Skeletal muscle cell (primary cell): ENCODE measurements around the gene VPS41.
"Not testable (repeated sequence)": the region's sequence is repeated elsewhere in the genome, so short reads cannot be mapped to it uniquely, and the experiment has no call there.

Source experiments
- DNase-seq: peaks from one replicate; pipeline ENCODE4 v3.0.0-alpha.2; 2010; ENCODE audit warnings: low read depth
- H3K4me3 ChIP-seq: 2 replicates; pipeline ENCODE4 v1.5.1; 2011; ENCODE audit warnings: low read depth, mild to moderate bottlenecking, control low read depth, low read length, moderate library complexity

The VPS41 gene

GRCh38 chr7:38863601-38864291 lies 45.2 kb downstream of the VPS41 start:
- no peak for DNase-seq
- no peak overlapping the region for H3K4me3 ChIP-seq

DNA sequence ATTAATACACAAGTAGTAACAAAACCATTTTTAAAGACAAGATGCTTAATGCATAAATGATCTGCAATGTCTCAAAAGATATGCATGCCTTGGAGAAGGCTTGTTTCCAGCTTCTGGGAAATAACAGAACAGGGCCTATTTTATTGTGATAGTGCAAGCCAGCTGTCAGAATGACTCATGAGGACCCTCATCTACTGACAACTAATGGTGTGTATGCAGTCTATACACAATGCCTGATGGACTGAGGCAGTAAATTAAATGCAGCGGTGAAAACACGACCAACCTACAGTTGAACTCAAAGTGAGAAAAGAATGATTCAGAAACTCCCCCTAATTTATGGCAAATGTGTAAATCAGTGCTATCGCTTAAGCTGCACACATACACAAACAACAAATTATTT lies 46.3 kb downstream of the VPS41 start:
- no peak for DNase-seq
- H3K4me3 ChIP-seq = no peak overlapping the region

DNA sequence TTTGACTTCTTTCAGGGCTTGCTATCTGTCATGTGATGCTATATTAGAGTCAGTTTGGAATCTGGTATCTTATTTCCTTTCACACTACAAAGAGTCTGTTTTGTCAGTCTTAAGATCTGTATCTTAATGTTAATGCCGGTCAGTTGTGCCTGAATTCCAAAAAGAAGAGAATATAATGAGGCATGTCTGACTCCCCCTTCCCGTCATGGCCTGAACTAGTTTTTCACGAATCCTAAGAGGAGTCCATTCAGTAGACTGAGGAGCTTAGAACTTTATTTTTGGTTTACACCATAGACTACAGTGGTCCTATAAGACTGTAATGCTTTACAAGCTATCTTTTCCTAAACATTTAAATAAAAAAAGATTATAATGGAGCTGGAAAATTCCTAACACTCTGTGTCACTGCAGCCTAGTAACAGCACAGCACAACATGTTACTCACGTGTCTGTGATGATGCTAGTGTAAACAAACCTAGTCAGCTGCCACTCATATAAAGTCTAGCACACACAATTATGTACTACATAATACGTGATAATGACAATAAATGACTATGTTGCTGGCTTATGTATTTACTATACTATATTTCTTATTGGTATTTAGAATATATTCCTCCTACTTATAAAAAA lies 50.6 kb downstream of the VPS41 start:
- DNase-seq = peak; percentile 5
- no peak overlapping the region for H3K4me3 ChIP-seq

DNA sequence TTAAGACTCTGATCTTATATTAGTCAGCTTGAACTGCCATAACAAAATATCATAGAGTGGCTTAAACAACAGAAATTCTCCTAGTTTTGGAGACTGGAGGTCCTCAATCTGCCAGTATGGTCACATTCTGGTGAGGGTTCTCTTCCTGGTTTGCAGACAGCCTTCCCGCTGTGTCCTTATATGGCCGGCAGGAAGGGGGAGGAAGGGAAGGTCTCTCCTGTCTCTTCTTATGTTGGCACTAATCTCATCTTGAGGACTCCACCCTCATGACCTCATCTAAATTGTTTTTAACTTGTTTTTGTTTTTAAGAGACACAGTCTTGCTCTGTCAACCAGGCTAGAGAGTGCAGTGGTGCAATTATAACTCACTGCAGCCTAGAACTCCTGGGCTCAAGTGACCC lies 53.1 kb downstream of the VPS41 start:
- no peak for DNase-seq
- H3K4me3 ChIP-seq = no peak overlapping the region

DNA sequence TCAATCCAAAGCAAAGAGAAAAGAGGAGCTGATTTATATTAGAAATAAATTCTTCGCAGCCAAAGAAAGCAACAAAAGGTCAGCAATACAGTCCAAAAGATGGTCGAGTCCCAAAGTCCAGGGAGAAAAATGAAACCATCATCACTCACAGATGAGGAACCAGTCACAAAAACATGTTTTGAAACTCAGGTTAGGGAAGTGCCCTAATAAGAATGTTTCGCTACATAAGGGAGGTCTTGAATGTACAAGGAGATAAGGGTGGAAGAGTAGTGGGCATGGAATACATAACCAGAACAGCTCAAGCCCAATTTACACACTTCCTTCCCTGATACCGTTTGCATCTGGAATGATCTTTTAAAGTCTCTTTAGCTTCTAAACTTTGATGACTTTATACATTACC lies 53.6 kb downstream of the VPS41 start:
- no peak for DNase-seq
- no peak overlapping the region for H3K4me3 ChIP-seq

DNA sequence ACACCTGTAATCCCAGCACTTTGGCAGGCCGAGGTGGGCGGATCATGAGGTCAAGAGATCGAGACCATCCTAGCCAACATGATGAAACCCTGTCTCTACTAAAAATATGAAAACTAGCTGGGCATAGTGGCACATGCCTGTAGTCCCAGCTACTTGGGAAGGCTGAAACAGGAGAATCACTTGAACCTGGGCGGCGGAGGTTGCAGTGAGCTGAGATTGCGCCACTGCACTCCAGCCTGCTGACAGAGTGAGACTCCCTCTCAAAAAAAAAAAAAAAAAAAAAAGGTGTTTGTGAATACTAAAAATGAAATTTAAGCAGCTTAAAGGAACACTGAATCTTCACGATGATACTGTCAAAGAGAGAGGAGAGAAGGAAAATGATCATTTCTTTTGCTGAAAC lies 54.0 kb downstream of the VPS41 start:
- DNase-seq, H3K4me3 ChIP-seq: not testable (repeated sequence)

DNA sequence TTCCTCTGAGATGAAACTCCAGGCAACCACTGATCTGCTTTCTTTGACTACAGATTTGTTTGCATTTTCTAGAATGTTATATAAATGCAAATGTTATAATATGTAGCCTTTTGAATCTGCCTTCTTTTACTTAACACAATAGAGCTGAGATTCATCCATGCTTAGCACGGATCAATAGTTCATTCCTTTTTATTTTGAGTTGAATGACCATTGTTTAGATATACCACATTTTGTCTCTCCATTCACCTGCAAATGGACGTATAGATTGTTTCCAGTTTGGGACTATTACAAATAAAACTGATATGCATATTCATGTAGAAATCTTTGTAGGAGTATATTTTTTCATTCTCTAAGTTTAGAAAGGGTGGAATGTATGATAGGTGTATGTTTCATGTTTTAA lies 57.7 kb downstream of the VPS41 start:
- no peak for DNase-seq
- no peak overlapping the region for H3K4me3 ChIP-seq

GRCh38 chr7:38846280-38846679 lies 62.7 kb downstream of the VPS41 start:
- no peak for DNase-seq
- no peak overlapping the region for H3K4me3 ChIP-seq

DNA sequence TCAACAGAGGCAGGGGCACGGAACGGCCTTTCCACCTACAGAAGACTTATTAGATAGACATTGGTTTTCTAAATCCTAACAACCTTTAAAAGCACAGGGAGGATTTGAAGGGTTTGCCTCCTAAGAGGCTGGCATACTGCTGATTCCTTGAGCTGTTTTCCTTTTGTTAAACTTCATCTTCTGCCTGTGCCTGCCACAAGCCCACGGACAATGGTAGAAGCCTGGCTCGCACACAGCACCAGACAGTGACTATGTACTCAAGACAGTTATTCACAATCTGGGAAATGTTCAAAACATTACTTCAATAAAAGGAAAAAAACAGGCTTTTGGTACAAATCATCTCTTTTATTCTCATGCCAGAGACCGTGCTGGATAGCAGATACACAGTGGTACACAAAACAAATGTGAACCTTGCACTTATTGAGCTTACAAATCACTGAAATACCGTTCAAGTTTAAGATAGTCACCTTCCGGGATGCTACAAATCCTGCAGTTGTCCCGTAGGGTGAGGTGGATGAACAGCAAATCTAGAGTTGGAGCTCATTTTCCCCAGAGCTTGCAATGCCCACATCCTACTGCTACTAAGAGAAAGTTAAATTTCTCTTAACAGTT lies 63.9 kb downstream of the VPS41 start:
- H3K4me3 ChIP-seq = no peak overlapping the region
- no peak for DNase-seq

GRCh38 chr7:38842746-38843145 lies 66.2 kb downstream of the VPS41 start:
- no peak overlapping the region for H3K4me3 ChIP-seq
- no peak for DNase-seq

GRCh38 chr7:38840736-38841460 lies 68.1 kb downstream of the VPS41 start:
- H3K4me3 ChIP-seq = no peak overlapping the region
- peak; percentile 47 for DNase-seq

GRCh38 chr7:38839851-38840250 lies 69.1 kb downstream of the VPS41 start:
- no peak for DNase-seq
- no peak overlapping the region for H3K4me3 ChIP-seq

DNA sequence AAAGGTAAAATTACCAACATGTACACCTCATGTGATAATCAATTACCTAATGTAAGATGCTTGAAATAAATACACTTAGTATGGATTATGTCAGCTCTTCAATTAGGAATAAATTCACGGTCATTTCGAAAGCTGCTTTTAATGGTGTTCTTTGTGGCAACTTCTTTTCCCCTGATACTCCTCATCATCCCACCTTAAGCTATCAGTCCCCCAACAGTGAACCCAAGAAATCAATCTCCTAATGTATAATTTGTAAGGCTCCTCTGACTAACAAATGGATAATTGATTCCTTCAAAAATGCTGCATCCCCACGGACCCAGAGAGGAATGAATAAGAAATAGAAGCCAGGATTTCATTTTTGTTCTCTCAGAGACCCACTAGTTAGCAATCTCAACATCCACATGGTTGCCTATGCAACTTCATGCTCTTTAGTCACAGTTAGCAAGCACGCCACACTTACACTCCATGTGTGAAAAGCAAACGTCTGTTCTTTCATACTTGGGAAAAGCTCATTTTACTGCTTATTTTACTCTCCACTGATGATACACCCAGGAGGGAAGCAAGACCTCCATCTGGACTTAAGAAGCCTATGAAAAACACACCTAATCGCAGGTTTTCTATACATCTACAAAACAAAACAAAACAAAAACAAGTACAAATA lies 70.1 kb downstream of the VPS41 start:
- no peak overlapping the region for H3K4me3 ChIP-seq
- DNase-seq = no peak

DNA sequence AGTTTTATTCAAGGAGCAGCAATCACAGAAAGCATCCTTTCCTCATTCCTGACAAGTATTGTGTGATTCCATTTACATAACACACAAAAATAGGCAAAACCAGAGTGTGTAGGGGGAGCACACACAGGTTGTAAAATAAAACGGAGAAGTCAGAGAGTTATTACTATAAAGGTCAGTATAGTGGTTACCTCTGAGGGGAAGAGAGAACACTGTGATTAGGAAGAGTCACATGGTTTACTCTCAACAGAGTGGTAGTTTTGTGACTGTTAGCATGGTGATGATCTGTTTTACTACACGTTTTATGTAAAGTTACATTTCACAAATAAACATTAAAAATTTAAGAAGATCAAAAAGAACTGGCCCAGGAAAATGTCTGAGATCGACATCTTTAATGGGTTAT lies 74.6 kb downstream of the VPS41 start:
- no peak for DNase-seq
- no peak overlapping the region for H3K4me3 ChIP-seq

GRCh38 chr7:38833329-38833728 lies 75.7 kb downstream of the VPS41 start:
- no peak for DNase-seq
- no peak overlapping the region for H3K4me3 ChIP-seq

GRCh38 chr7:38831259-38831996 lies 77.6 kb downstream of the VPS41 start:
- no peak for DNase-seq

GRCh38 chr7:38830826-38831225 lies 78.2 kb downstream of the VPS41 start:
- no peak overlapping the region for H3K4me3 ChIP-seq

More at GRCh38 chr7:38831259-38831996, 77.6 kb downstream of the VPS41 start:
- H3K4me3 ChIP-seq = no peak overlapping the region

GRCh38 chr7:38829488-38830165 lies 79.4 kb downstream of the VPS41 start:
- no peak for DNase-seq
- H3K4me3 ChIP-seq = no peak overlapping the region

More at GRCh38 chr7:38830826-38831225, 78.2 kb downstream of the VPS41 start:
- no peak for DNase-seq

GRCh38 chr7:38828026-38828425 lies 81.0 kb downstream of the VPS41 start:
- DNase-seq = no peak
- H3K4me3 ChIP-seq = no peak overlapping the region
